Fibroblast of mammary gland (primary cell): ENCODE results near the gene SMCO2.

Experiments used
- DNase-seq: peaks from one replicate; pipeline ENCODE4 v3.0.0-alpha.2; 2010; ENCODE audit warnings: low read depth
- H3K4me3 ChIP-seq: 2 replicates; pipeline ENCODE4 v1.5.1; 2011; ENCODE audit warnings: low read depth, mild to moderate bottlenecking, low read length, moderate library complexity; ENCODE audit not compliant: control insufficient read depth
- CTCF ChIP-seq: conservative IDR thresholded peaks from 2 replicates; pipeline ENCODE4 v1.5.1; 2011; ENCODE audit warnings: low read depth, low read length, inconsistent platforms; ENCODE audit not compliant: control insufficient read depth, insufficient read depth

SMCO2 gene

GRCh38 chr12:27424631-27425230, 21.8 kb upstream of the SMCO2 start:
- TF ChIP-seq CTCF, result peak; percentile 65
- peak; percentile 78 for DNase-seq
- no peak overlapping the region for H3K4me3 ChIP-seq

GRCh38 chr12:27425306-27425705, 21.2 kb upstream of the SMCO2 start:
- no peak for TF ChIP-seq CTCF
- DNase-seq, result no peak
- no peak overlapping the region for H3K4me3 ChIP-seq

GRCh38 chr12:27426743-27427487, 19.6 kb upstream of the SMCO2 start:
- DNase-seq, result peak; percentile 10
- no peak for TF ChIP-seq CTCF

GRCh38 chr12:27427824-27428223, 18.7 kb upstream of the SMCO2 start:
- no peak overlapping the region for H3K4me3 ChIP-seq
- no peak for TF ChIP-seq CTCF
- no peak for DNase-seq

More at GRCh38 chr12:27426743-27427487, 19.6 kb upstream of the SMCO2 start:
- no peak overlapping the region for H3K4me3 ChIP-seq

GRCh38 chr12:27428466-27428865, 18.1 kb upstream of the SMCO2 start:
- no peak overlapping the region for H3K4me3 ChIP-seq
- no peak for DNase-seq
- no peak for TF ChIP-seq CTCF

- no peak for DNase-seq
- H3K4me3 ChIP-seq, result no peak overlapping the region
- no peak for TF ChIP-seq CTCF
These were observed 16.9 kb upstream of the SMCO2 start for GRCh38 chr12:27429606-27430005.

GRCh38 chr12:27431185-27431584, 15.4 kb upstream of the SMCO2 start:
- H3K4me3 ChIP-seq, result no peak overlapping the region
- TF ChIP-seq CTCF, result no peak
- DNase-seq, result no peak
